G401.6 (cell line): ENCODE measurements around the gene SHANK3.

ENCODE experiments used
- FAIRE-seq: peaks from 2 replicates; lab custom pipeline; 2012; peaks lifted over from hg19 to GRCh38; lab: Jason Lieb, UNC

SHANK3 gene

DNA sequence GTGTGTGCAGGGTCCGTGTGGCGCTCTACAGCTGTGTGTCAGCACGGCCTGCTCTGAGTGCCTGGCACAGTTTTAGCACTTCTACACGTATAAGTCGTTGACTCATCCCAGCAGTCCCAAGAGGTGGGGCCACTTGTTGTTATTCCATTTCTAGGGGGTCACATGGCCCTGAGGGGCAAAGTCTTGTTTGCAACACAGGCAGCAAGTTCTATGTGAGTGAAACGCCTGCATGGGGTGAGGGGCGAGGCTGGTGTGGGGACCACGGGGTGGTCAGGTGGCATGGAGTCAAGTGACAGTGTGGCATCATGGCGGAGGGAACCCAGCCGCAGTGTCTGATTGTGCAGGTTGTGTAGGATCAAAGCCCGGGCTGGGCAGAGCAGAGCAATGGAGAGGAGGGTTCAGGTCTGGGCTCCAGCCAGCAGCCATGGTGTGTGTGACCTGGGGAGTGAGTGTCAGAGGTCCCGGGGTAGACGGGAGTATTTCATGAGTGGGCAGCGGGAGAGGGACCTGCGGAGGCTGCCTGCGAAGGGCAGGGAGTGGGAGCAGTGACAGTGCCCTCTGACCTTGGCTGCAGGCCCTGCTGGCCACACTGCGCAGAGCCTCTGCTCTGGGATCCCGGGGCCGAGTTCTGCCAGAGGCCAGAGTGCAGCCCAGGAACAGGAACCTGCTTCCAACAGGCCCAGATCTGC is 27.9 kb downstream of the SHANK3 start:
- no peak for FAIRE-seq

DNA sequence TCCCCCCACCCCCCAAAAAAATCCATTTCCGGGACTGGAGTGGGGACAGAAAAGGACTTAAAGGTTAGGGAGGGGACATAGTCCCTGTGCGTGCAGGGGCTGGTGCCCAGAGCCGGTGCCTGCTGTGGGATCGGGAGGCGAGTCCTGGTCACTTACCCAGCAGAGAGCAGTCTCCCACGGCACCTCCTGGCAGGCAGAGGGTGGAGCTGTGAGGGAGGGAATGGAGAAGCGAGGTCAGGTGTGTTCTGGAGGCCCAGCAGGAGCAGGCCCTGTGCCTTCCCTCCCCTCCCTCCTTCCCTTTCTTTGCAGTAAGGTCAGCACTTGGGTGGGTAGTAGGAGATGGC is 28.4 kb downstream of the SHANK3 start:
- no peak for FAIRE-seq

DNA sequence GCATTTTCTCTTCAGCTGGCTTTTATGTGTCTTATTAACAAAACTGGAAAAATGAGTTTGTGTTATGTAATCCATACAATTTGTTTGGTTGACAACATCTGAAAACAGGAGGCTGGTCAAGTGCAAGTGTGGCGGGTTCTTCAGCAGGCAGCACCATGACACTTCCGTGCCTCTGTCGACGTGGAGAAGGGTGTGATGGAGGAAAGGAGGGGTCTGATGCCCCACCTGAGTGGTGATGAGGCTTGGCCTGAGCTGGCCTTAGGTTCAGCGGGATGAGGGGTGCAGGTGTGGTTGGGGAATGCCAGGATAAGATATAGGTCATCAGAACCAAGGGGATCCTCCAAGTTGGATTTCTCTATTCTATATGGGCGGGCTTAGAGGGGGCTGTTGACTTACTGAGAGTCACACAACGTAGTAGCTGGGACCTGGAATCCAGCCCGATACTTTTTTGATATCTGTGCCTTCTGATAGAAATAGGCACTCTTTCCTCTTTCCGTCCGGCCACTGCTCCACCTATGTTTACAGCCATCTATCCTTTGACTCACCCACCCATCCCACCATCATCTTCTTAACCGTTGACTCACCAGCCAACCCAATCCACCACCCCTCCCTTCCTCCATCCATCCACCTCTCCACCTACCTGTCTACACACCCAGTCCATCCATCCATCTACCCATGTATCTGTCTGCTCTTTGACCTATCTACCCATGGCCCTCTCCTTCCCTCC is 29.0 kb downstream of the SHANK3 start:
- no peak for FAIRE-seq

DNA sequence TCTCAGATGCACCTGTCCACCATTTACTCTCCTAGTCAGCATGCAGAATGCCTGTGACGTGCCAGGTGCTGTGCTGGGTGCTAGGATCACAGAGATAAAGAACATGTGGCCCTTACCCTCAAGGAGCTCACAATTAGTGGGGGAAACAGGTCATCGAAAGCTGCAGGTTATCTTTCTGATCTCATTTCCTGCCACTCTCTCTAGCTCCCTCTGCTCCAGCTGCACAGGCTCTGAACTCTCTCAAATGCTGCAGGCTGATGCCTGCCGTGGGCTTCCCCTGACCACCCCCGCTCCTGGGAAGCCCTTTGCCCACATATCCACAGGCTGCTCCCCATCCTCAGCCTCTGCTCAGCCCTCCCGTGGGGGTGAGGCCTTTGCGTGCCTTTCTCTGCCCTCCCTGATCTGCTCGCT is 29.6 kb downstream of the SHANK3 start:
- FAIRE-seq = no peak

DNA sequence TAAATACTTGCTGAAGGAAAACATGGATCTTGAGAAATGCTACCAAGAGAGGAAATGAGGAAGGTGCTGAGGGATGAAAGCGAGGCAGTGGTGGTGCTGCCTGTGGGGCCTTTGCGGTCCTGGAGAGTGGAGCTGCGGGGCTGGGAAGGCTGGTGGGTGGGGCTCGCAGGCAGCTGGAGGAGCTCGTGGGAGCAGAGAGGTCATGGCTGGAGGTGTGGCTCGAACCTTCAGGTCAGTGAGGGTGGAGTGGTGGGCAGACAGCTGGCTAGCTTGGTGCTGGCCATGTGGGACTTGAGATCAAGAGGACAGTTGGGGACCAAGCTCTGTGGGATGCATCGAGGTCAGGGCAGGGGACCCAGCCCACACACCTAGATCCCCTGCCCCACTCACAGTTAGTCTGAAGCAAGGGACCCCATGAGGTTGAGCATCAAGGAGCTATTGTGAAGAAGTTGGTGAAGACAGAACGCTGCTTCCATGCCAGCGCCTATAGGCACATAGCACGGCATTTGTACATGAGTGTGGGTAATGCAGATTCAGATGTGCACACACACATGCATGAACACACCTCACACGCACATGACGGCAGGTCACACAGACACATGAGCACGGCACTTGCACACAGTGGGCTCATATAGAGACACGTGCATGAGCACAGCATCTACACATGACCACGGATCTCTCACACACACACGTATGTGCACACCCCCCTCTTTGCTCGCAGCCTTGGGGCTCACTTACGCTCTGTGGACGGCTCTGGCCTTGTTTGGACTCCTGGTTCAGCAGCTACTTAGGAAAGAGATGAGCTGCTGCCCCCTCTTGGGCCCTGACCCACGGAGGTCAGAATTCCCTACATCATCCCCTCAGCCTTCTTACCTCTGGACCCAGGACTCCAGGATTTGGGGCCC is 30.4 kb downstream of the SHANK3 start:
- no peak for FAIRE-seq

DNA sequence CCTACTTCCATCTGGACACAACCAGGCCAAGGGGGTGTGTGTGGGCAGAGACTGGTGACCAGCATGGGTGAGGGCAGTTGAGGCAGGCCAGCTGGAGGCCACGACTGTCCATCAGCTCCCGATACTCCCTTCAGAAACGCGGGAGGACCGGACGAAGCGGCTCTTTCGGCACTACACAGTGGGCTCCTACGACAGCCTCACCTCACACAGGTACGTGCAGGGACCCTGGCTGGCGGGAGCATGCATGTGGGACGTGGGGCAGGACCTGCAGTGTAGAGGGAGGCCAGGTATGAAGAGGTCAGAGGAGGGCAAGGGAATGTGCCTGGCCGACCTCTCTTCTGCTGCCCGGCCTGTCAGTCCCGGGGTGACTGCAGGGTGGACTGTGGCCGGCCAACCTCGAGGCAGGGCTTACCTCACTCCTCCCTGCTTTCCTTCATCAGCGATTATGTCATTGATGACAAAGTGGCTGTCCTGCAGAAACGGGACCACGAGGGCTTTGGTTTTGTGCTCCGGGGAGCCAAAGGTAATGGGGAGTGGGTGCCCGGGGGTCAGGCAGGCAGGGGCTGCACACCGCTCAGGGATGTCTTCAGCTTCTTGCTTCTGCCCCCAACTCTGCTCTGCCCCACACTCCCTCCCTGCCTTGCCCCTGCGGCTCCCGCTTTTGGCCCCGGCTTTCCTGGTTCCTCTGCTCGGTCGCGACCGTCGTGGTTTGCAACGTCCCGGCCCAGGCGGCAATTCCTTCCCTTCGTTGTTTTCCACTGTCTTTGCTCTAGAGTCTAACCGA is 31.3 kb downstream of the SHANK3 start:
- no peak for FAIRE-seq

DNA sequence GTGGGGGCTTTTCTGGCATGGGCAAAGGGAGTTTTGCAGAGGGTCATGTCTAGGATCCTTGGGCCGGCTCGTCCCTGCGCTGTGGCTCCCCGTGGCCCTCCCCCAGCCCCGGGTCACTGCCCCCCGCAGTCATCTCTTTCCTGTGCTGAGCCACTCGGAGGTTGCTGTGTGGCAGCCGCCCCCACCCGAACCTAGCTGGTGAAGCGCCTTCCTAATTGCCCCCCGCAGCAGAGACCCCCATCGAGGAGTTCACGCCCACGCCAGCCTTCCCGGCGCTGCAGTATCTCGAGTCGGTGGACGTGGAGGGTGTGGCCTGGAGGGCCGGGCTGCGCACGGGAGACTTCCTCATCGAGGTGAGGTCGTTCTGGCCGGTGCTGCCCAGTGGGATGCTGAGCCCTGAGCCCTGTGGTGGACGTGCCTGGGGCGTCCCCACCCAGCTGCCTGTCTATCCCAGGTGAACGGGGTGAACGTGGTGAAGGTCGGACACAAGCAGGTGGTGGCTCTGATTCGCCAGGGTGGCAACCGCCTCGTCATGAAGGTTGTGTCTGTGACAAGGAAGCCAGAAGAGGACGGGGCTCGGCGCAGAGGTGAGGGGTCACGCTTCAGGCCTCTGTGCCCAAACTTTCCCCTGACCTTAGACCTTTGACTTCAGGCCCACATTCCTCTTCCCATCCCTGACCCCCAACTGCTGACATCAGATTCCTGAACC is 32.0 kb downstream of the SHANK3 start:
- FAIRE-seq = no peak

DNA sequence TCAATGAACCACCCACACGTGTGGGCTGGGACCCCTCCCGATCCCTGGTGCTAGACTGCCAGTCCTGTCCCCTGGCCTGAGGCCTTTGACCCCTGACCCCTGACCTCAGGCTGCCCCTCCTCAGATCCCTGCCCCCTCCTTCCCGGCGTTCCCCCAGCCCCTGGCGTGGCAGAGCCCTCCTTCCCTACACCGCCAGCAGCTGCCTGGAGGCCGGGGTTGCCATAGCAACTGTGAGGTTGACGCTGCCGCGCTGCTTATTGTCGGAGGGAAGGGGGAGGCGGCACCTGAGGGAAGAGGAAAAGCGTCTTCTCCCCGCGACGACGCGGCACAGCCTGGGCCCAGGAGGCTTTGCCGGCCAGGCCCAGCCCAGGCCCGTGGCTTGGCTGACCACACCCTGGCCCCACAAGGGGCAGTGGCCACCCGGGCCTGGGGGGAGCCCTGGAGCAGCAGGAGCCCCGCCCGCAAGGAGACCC is 32.6 kb downstream of the SHANK3 start:
- FAIRE-seq = no peak

DNA sequence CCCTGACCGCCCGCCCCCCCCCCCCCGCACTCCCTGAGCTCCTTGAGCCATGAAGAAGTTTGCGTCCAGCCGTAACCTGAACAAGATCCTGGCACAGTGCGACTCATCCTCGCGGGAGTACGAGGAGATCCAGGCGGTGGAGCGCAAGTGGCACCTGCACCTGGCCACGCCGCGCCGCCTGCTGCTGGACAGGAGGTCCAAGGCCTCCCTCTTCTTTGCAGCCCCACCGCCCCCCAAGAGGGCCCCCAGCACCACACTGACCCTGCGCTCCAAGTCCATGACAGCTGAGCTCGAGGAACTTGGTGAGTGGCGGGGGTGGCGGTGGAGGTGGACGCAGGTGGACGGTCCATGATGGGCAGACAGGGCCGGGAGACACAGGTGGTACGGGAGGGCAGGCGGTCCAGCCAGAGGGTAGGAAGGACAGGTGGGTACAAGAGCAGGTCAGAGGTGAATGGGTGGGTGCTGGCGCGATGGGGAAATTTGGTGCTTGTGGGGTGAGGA is 33.3 kb downstream of the SHANK3 start:
- no peak for FAIRE-seq

DNA sequence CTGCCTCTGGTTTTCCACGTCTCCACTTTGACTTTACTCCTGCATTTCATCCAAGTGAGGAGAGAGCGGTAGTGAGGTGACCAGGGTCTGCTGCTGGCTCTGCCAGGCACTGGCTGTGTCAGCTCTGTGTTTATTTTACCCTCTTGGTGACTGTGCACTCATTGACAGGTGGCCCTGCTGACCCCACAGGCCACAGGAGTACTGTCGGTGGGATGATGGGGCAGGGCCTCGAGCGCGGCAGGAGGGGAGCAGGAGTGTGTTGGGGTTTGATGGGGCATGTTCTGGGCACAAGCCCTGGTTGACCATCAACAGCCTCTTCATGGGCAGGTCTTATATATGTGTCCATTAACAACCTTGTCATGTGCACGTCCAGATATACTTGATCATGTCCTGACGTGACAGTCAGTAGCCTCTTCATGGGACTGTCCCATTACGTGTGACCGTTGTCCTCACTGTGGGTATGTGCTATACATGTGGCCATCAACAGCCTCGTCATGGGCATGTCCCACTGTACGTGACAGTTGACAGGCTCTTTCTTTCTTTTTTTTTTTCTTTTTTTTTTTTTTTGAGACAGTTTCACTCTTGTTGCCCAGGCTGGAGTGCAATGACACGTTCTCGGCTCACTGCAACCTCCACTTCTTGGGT is 34.0 kb downstream of the SHANK3 start:
- no peak for FAIRE-seq

DNA sequence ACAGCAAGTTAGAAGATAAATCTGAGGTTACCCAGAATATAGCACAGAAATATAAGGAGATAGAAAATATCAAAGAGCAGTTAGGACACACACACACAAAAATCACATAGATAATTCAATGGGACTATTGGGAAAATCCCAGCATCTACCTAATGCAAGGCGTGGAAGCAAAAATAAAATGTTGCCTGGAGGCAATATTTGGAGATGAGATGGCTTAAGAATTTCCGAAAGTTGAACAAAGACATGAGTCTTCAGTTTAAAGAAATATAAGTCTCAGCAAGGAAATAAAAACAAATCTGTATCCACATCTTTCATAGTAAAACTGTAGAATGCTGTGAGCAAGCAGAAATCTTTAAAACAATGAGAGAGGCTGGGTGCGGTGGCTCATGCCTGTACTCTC is 35.9 kb downstream of the SHANK3 start:
- FAIRE-seq = no peak

DNA sequence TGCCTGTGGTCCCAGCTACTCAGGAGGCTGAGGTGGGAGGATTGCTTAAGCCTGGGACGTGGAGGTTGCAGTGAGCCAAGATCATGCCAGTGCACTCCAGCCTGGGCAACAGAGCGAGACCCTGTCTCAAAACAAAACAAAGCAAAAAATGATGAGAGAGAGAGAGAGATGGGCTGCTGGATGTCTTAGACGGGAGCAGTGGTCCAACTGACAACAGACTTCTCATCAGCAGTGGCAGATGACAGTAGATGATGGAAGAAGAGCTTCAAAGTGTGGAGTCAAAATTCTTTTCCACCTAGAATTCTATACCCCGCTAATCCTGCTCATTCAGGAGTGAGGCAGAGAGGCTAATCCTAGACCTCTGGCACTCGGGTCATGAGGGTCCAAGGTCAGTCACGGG is 36.4 kb downstream of the SHANK3 start:
- FAIRE-seq = no peak

DNA sequence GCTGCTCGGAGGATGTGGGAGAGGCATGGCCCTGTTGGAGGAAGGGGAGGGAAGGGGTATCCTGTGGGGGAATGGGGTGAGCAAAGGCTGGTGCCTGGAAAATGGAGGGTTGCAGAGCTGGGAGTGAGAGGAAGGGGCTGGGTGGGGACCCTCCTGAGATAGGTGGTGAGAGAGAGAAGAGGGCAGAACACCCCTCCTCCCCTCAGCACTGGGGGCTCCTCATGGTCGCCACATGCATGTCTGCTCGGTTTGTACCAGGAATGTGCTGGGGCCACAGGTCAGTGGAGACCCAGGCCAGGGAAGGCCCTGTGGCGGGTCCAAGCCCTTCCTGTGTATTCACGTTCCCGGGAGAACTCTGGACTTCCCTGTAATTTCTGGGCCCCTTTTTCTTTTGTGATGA is 37.6 kb downstream of the SHANK3 start:
- FAIRE-seq = no peak

DNA sequence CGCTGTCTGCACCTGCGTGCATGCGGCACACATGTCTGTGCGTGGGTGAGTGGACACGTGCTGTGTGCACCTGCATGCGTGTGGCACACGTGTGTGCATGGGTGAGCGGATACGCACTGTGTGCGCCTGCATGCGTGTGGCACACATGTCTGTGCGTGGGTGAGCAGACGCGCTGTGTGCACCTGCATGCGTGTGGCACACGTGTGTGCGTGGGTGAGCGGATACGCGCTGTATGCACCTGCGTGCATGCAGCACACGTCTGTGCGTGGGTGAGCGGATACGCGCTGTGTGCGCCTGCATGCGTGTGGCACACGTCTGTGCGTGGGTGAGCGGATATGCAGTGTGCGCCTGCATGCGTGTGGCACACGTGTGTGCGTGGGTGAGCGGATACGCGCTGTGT is 38.3 kb downstream of the SHANK3 start:
- FAIRE-seq = no peak

DNA sequence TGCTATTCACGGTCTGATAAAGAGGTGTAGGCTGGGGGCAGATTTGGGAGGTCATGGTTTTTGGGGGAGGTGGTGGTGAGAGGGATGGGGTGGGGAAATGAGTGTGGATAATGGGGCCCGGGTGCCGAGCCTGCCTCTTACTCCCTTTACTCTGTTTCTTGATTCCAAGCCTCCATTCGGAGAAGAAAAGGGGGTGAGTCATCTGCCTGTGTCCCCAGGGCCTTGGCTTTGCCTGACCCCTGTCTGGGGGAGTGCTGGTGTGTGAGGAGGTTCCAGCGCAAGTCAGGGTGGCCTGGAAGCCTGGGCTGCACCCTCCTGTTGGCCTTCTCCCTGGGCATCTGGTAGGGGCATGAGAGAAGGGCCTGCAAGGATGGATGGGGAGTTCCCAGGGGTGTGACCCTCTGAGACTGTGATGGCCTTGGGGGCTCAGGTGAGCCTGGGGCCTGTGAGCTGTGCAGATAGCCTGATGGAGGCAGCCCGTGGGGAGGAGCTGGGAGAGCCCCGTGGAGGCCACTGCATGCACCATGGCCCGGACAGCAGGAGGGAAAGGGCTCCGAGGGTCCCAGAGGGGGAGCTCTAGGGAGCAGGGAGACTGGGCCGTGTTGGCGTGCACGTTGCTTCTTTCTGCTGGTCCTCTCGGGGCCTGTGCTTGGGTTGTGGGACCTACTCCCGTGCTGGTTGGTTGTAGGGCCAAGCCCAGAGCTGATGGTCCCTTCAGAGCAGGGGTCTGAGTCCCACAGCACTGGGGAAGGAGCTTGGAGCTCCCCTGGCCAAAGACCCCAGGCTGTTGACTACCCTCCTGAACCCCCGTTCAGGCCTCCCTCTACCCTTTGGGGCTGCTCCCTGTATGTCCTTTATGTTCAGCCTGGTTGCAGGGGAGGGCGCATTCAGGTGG is 39.1 kb downstream of the SHANK3 start:
- no peak for FAIRE-seq

DNA sequence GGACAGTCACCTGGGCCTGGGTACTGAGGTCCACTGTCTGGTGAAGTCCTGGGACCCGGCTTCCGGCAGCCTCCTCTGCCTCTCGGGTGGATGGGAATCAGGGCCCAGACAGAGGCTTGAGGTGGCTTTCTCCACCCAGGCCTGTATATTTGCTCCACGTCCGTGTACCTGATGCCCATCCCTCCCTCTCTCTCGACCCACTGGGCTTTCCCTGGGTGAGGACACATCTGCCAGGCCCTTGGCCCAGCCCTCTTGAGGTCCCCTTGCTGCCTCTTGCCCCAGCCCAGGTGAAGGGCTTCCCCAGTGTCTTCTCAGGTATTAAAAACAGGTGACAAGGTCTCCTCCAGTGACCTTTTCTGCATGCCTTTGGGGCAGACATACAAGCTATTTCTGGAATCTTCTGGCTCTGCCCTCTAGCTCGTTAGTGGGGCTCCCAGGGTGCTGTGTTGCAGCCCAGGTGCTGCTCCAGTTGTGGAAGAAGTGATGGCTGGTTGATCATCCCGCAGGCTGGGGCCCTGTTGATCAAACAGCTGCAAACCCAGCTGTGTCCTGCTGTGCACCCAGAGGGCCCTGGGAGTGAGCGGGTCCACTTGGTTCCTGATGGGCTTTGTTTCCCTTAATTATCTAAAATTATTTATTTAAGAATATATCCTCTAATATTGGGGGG is 39.9 kb downstream of the SHANK3 start:
- FAIRE-seq = no peak

DNA sequence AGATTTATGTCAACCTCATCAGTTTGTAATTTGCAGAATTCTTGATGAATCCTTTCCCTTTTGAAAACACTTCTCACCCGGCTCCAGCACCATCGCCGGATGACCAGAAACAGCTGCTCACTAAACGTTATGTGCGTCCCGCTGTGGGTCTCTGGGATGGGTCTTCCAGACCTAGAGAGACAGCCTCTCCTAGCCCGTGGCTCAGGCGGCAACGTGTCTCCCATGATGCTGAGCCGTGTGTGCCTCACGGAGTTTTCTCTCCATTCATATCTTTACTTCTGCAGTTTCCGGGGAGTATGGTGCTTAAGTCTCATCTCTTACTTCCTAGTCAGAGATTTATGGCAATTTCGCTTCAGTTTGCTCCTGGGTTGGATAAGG is 40.4 kb downstream of the SHANK3 start:
- no peak for FAIRE-seq

DNA sequence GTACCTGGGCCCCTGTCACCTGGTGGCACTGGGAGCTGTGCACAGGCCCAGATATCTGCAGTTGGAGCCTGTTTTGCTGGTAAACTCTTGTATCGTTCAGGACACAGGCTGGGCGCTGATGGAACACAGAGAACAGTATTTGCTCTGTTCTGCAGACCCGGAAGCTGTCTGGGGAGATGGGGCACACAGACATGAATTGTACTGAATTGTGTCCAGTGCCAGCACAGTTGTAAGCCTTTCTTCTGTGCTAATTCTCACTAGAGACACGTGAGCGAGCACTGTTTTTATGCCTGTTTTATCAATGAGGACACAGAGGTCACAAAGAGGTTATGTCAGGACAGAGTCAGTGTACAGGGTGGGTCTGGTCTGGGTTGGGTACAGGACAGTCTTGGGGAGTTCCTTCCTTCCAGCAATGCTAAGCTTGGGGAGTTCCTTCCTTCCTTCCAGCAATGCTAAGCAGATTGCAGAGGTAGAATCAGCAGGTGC is 41.0 kb downstream of the SHANK3 start:
- no peak for FAIRE-seq

DNA sequence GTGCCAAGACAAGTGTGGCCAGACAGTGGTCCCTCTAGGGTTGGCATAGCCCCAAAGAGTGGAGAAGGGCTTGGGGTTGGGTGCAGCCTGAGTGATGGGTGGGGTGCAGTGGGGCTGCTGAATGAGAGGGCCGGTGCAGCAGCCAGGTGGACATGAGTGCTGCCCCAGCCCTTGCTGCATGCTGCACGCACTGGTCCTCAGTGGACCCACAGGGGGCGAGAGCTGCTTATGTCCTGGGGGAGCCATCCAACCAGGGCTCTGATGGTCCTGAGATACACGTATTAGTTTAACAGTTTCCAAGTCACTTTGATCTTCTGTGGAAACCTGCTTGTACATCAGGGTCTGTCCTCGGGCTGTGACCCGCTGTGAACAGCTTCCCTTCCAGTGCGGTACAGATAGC is 41.5 kb downstream of the SHANK3 start:
- no peak for FAIRE-seq
